Stimulated activated naive CD4-positive, alpha-beta T cell treated with Interleukin-2 at 50 U/mL for 16 hours (primary cell): ENCODE results near the gene SLC47A2.
"Not testable (repeated sequence)": the region's sequence is repeated elsewhere in the genome, so short reads cannot be mapped to it uniquely, and the experiment has no call there.

ENCODE experiments used
- DNase-seq: peaks from one replicate; lab custom pipeline; 2025; lab: John Stamatoyannopoulos, UW

The SLC47A2 gene, protein sequence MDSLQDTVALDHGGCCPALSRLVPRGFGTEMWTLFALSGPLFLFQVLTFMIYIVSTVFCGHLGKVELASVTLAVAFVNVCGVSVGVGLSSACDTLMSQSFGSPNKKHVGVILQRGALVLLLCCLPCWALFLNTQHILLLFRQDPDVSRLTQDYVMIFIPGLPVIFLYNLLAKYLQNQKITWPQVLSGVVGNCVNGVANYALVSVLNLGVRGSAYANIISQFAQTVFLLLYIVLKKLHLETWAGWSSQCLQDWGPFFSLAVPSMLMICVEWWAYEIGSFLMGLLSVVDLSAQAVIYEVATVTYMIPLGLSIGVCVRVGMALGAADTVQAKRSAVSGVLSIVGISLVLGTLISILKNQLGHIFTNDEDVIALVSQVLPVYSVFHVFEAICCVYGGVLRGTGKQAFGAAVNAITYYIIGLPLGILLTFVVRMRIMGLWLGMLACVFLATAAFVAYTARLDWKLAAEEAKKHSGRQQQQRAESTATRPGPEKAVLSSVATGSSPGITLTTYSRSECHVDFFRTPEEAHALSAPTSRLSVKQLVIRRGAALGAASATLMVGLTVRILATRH

DNA sequence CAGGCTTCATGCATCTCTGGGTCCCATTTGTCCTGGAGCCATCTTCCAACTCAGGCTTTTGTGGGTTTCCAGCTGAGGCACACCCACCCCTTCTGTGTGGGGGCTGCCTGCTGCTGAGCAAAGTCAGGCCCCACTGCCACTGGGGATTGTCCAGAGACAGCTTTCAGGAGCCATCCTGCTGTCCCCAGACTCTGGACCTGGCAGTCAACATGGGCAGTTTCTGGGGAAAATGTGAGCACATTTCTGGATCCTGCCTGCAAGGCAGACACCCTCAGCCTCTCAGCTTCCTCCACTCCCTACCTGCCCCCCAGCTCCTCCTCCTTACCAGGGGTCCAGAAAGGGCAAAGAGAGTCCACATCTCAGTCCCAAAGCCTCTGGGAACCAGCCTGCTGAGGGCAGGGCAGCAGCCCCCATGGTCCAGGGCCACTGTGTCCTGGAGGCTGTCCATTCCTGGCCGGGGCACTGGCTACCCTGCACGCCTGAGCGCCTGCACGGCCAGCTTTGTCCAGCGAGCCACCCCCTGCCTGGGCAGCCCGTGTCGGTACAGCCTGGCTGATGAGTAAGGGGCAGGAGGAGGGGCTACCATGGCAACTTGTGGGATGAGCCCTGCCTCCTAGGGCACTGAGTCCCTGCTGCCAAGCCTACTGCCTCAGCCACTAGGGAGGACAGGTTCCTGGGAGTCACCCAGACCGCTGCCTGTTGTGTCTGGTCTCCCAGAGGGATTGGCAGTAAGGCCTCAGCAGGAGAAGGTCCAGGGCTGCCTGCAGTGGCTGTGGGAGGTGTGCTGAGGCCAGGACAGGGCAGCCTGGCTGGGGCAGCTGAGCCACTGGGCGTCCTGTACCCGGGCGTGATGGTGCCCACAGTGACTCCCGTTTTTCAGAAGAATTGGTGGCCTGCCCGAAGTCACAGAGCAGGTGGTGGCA is at the start of gene SLC47A2:
TSS of gene SLC47A2 (minus strand) at position 477 of the 923 bp plus-strand sequence. CDS start at position 448, 29 bp downstream.
- no peak for DNase-seq

DNA sequence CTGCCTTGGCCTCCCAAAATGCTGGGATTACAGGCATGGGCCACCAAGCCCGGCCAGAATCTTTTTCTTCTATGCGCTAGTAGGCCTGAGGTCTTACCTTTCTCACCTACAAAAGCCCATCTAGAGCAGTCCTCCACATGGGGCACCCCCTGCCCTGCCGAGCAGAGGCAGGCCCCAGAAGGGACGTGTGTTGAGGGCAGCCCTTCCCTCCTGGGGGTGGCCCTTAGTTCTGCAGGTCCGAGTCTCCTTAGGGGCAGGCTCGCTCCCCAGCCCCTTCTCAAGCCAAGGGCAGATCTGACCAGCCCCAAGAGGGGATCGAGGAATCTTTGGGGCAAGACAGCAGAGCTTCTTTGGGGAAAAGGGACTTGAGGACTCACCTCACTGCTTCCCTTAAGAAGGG is 49.6 kb upstream of the SLC47A2 start:
- no peak for DNase-seq

DNA sequence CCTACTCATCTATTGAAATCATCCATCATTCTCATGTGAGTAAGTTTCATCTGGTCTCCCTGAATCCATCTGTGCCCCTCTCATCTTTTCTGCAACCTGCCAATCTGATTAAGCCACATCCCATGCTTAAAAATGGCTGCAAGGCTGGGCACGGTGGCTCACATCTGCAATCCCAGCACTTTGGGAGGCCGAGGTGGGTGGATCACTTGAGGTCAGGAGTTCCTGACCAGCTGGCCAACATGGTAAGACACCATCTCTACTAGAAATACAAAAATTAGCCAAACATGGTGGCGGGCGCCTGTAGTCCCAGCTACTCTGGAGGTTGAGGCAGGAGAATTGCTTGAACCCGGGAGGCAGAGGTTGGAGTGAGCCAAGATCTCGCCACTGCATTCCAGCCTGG is 47.6 kb upstream of the SLC47A2 start:
- not testable (repeated sequence) for DNase-seq

DNA sequence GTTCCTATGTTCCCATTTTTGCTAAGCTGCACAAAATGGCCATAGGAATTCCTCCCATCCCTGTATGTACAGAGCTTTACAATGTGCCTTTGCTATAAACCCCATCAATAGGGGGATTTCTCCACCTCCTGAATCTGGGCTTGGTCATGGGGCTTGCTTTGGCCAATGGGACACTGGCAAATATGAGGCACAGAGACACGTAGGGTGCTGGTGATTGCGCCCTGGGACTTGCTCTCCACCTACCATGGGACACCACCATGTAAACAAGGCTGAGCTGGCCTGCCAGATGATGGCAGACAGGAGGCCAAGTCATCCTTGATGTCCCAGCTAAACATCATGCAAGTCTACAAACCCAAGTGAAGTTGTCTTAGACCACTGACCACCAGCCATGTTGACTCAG is 47.0 kb upstream of the SLC47A2 start:
- no peak for DNase-seq

DNA sequence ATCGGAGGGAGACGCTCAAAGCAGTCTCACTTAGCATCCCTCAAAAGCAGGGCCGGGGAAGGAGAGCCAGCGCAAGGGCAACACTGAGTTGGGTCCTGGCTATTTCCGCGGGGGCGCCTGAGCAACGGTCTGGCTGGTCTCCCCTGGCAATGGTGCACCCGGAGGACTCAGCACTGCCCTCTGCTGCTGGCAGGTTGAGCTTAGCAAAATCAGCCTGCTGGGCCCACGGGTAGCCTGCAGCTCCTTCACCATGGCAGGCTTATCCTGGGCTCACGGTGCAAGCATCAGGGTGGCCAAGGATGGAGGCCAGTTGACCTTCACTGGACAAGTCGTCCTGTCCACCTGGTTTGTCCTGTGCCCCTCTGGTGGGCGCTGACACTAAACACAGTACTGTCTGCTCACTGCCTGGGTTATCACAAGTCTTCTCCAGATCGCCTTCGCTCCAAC is 46.2 kb upstream of the SLC47A2 start:
- DNase-seq = peak; percentile 27

DNA sequence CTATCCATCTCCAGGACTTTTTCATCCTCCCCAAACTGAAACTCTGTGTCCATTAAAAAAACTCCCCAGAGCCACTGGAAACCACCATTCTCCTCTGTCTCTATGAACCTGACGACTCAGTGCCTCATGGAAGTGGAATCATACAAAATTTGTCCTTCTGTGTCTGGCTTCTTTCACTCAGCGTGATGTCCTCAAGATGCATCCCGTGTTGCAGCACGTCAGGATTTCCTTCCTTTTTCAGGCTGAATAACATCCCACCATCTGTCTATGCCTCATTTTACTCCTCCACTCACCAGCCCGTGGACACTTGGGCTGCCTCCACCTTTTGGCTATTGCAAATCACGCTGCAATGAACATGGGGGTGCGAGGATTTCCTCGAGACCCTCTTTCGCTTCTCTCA is 44.4 kb upstream of the SLC47A2 start:
- no peak for DNase-seq

DNA sequence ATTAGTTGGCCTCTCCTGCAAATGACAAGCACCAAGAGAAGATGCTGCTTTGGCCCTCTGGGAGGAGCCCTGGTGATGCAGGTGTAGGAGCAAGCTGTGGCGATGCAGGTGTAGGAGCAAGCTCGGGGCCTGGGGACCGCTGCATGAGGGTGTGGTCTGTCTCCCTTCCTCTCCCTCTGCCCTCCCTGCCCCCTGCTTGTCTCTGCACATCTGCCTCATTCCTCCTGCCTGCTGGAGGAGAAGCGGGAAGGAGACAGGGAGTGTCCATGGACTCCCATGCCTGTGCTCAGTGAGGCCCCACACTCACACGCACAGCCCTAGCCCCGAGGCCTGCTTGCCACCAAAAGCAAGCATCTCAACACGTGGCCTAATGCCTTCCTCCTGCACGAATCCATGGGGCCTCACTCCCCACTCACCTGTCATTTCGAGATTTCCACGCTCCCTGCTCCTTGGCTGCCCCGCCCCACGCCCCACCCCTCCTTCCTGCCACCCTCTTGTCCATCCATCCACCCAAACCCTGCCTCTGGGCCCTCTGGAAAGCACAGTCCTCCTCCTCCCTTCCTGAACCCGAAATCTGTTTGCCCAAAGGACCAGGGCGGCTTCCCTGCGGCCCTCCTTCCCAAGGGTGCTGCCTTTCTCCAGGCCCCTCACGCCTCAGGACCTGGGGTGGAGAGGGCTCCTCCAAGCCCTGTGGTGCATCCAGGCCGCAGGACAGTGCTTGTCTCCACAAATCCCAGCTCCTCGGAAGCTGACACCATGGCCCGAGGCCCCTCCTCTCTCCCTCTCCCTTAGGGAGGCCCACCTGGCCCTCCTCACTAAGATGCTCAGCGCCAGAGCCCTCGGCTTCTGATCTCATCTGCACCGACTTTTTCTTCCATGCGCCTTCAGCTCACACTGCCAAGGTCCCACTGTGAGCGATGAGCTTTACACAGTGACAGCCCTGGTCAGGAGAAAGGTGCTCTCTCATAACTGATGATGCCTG is 43.5 kb upstream of the SLC47A2 start:
- DNase-seq = no peak

DNA sequence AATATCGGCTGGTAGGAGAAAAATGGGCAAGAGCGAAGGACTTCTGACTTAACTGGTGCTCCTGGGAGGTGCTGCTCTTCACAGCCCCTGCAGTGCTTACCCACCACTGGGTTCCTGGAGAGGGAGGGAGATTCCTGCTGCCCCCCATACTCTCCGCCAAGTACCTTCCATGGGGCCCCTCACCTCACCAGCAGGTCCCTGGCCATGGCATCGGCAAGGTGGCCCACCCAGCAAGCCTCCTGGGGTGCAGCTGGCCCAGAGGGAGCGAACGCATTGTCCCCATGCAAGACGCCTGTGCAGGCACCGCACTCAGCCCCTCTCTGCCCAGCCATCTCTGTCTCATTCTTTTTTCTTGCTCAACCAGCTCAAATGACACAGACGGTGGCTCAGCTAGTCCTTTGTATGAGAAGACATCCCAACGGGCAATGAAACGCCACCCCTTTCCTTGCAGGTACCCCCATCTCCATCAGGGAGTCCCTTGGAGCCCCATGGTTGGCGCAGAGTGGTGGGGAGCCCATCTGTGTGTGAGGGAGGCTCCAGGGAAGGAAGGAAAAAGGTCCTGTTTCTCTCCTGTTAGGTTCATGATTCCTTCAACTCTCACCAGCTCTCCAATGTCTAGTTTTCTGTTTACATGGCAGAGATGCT is 41.3 kb upstream of the SLC47A2 start:
- no peak for DNase-seq

DNA sequence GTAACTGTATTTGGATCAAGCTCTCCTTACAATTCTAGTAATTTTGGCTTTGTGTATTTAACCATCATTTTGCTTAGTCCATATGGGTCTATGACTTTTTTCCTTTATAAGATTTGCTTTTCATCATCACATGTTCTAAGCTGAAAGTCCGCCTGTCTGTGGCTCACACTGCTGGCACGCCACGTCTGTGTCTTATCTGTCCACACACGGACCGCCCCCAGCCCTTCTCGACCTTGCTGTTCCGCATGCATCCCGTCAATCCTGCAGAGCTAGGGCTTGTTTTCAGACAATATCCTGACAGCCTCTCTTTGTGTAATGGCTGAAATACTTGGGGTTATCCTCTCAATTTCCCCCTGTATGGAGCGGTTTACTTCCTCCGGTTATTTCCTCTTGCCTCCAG is 40.2 kb upstream of the SLC47A2 start:
- DNase-seq = no peak

DNA sequence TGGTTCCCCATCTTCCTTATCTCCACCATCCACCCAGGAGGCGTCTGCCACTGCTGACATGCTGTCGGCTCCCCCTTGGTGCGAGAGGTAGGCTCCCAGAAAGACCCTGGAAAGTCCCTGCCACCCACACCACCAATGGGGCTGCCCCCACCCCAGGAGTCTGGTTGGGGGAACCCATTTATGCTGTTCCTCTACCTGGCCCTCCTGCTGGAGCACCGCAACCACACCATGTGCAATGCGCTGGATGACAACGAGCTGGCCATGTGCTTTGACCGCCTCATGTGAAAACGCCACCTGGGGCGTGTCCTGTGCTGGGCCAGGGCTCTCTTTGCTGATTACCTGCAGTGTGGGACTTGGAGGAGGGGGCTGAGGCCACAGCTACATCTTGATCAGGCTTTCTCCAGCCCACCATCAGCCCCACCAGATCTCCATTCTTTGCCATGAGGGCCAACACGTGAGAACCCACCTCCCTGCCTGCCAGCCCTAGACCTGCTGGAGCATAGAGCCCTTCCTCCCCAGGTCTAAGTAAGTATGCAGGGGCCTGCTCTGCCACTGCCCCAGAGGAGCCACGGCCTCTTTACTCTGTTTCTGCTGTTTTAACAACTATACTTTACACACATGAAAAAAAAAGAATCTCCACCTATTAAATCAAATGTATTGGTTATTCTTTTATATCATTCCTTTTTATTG is 39.6 kb upstream of the SLC47A2 start:
- no peak for DNase-seq

DNA sequence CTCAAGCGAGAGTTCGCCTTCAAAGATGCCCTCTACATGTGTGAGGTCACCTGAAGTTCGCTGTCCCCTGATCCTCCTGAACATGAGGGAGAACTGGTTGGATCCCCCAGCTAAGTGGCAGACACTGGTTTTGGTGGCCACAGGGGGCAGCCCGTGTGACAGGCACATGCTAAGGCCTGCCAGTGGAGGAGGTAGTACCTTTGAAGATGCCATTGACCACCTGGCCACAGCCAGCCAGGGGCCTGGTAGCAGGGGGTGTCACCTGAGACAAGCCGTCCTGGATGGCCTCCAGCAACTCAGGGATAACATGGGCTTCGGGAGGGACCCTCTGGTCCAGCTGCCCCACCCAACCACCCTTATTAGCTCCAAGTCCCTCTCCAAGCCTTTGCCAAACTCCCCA is 39.0 kb upstream of the SLC47A2 start:
- no peak for DNase-seq

DNA sequence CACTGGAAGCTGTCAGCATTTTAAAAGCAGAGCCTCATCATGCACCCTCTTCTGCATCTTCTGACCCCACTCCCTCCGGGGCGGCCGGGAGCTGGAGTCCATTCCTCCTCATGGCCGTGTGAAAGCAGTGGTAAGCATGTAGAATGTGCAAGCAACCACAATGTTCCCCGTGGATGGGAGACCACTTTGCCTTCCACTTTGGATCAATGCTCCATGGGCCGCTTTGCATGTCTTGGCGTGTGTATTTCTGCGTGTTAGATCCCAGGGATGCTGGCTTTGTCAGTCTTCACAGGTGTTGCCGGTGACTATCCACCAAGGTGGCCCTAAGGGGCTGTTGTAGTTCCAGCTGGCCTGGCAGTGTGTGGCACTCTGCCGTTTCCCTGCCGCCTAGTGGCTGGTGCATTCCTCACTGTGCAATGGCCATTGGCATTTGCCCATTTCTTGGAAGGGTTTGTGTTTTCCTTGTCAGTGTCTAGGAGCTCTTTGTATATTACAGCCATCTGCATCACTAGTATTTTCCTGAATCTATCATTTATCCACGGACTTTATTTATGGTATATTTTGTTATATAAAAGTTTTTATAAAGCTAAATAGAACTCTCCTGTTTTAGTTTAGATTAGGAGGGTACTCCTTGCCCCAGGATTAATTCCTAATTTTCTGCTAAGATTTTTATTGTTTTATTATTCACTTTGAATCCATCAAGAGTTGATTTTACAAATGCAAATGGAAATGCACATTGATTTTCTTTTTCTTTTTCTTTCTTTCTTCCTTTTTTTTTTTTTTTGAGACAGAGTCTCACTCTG is 37.5 kb upstream of the SLC47A2 start:
- no peak for DNase-seq

DNA sequence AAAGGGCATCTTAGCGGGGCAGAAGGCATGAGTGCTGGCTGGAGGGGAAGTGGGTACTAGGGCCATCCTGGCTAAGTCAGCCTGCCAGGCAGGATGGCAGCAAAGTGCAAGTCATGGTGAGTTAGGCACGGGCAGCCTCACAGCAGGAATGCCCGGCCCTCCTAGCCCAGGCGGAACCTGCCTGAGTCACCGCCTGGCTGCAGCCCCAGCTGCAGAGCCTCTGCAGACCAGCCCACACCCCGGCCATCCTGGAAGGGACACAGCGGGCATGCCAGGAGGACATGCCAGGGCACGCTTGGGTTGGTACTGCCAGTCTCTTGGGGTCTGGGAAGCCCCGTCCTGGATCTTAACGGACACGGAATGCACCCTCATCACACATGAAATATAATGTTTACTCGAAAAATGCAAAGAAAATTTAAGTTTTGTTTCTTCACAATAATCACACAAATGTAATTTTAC is 36.7 kb upstream of the SLC47A2 start:
- no peak for DNase-seq

DNA sequence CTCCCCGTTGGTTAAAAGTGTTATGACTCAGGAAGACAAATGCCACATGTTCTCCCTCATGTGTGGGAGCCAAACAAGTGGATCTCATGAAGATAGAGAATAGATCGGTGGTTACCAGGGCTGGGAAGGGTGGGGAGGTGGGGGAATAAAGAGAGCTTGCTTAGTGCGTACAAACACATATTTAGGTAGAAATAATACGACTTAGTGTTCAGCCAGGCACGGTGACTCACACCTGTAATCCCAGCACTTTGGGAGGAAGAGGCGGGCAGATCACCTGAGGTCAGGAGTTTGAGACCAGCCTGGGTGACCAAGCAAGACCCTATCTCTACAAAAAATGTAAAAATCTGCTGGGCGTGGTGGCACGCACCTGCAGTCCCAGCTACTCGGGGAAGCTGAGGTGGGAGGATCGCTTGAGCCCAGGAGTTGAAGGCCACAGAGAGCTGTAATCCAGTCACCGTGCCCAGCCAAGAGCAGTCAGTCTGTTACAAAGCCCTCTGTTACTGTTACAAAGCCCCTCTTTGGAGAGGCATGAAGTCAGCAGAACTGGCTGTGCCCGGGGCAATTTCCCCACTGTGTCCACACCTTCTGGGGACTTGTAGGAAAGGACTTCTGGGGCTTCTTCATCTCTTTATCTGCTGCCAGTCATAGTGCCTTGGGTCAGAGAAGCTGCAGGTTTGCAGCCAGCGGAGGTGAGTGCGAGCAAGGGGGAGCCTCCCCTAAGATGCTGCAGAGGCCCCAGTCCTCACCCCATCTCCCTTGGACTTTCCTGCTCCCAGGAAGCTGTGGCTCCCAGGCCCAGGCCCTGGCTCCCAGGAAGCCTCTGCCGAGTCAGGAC is 36.0 kb upstream of the SLC47A2 start:
- no peak for DNase-seq

DNA sequence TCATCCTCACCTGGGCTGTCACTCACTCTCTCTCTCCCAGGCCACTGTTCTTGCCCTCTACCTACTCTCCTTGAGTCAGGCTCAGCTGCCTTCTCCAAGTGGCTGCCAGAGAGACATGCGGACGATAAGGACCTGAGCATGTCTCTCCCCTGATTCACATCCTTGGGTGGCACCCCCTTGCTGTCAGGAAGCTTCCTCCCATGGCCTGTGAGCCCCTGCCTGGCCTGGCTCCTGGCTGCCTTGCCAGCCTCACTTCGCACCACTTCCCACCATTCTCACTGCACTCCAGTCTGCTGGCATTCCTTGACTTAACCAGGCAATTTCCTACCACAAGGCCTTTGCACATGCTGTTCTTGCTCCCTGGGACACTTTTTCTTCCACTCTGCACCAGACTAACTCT is 34.5 kb upstream of the SLC47A2 start:
- DNase-seq = no peak

DNA sequence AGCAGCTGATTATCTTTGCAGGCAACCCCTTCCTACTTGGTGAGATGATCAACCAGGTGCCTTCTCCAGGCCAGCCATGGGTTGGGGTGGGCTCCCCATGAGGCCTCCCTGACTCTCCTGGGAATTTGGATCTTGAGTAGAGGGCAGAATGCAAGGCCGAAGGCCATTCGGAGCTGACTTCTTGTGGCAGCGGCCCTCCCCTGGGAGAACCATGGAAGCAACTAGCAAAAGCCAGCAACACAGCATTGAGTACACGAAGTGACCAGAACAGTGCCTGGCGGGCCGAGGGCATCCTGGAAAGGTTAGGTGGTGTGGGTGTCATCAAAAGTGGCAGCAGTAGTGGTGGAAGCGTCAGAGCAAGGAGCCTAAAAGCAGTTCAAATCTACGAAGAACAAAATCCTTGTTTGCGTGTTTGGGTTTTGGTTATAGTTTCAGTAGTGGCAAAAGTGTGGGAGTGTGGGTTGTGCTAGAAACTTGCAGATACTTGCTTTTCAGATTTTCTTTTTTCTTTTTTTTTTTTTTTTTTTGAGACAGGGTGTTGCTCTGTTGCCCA is 33.7 kb upstream of the SLC47A2 start:
- DNase-seq = no peak

DNA sequence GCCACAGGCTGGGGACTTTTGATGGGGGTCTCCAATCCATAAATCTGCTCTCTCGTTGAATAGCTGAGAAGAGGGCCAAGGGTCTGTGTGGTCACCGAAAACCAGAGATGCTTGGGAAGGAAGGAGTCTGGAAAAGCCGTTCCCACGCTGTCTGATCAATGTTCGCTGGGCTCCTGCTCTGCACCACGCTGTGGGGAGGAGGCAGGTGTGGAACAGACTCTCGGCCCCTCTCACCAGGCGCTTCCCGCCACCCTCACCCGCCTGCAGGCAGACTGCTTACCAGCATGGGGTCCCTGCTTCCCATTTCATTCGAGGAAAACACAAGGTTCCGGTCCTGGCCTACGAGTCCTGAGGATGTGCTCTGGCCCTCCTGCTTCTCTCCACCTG is 32.4 kb upstream of the SLC47A2 start:
- DNase-seq = no peak
